ENCODE measurements around the gene GNA12. TPM values are rescaled to one million over a fixed set of nuclear protein-coding genes. Genes with fewer than 3 reads are reported as not detected.

GNA12 gene
- total RNA-seq, 4 donors from 2014 or later: 11.0 to 68.5 (median 20.4) TPM

- Histone ChIP-seq H3K9me3 (no peaks in the 10 kb centered on the region), H3K4me1 (no peaks in the 10 kb centered on the region), H3K27me3 (no peaks in the 10 kb centered on the region), H3K27ac (no peak overlapping the region), H3K4me3 (no peak overlapping the region), H3K36me3 (no peaks in the 10 kb centered on the region)
- TF ChIP-seq, protein P1, sequence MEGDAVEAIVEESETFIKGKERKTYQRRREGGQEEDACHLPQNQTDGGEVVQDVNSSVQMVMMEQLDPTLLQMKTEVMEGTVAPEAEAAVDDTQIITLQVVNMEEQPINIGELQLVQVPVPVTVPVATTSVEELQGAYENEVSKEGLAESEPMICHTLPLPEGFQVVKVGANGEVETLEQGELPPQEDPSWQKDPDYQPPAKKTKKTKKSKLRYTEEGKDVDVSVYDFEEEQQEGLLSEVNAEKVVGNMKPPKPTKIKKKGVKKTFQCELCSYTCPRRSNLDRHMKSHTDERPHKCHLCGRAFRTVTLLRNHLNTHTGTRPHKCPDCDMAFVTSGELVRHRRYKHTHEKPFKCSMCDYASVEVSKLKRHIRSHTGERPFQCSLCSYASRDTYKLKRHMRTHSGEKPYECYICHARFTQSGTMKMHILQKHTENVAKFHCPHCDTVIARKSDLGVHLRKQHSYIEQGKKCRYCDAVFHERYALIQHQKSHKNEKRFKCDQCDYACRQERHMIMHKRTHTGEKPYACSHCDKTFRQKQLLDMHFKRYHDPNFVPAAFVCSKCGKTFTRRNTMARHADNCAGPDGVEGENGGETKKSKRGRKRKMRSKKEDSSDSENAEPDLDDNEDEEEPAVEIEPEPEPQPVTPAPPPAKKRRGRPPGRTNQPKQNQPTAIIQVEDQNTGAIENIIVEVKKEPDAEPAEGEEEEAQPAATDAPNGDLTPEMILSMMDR (IDR thresholded peaks at IDR 0.05): no peak
- TF ChIP-seq POLR2A (IDR thresholded peaks at IDR 0.05): no peak
- DNase-seq: no peak
Measured at GRCh38 chr7:2879354-2879753, 35.2 kb upstream of the GNA12 start.

DNA sequence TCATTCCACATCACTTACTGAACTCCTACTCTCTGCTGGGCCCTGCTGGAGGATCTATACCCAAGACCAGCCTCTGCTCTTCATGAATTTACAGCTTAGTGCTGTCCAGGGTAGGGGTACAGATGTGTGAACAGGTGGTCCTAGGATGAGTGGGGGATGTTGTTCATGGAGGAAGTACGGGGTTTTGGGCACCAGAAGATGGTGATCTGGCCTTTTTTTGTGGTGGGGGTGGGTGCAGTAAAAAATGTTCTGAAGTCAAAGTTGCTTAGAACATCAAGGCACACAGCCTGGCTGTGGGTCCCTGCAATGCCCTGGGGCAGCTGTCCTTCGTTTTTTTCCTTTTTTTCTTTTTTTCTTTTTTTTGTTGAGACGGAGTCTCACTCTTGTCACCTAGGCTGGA is 34.2 kb upstream of the GNA12 start:
- TF ChIP-seq, protein P1 (IDR thresholded peaks at IDR 0.05): no peak
- TF ChIP-seq POLR2A (IDR thresholded peaks at IDR 0.05): no peak
- H3K9me3 ChIP-seq: no peaks in the 10 kb centered on the region
- no peak overlapping the region for H3K27ac ChIP-seq
- no peaks in the 10 kb centered on the region for H3K27me3 ChIP-seq
- H3K36me3 ChIP-seq: no peaks in the 10 kb centered on the region
- H3K4me3 ChIP-seq: no peak overlapping the region
- DNase-seq: no peak
- H3K4me1 ChIP-seq: no peaks in the 10 kb centered on the region

DNA sequence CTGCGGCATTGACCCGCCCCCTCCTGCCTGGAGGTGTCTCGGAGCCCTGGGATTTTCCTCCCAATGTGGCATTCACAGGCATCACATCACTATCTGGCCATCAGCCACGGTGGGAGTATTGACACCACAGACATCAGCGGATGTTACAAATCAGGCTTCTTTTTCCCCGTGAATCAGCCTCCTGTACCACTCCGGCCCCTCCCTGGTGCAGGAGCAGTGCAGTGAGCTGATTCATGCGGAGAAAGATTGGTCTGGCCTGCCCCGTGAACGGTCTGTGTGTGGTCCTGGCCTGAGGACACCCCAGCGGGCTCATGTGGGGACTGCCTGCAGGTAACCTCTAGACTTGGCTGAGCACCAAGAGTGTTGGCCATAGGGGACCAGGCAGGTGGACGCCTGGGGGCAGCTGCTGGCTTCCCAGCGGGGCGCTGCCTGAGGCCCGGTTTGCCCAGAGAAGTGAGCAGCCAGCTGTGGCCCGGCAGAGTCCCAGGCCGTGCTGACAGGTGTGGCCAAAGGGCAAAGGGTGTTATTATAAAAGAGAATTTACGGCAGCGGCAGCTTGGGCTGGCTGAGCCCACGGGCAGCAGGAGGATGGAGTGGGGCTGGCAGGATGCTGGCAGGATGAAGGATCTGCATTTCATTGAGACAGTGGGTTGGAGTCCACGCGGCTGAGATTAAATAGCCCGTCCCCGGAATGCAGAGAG is 32.1 kb upstream of the GNA12 start:
- no peaks in the 10 kb centered on the region for H3K36me3 ChIP-seq

GRCh38 chr7:2873686-2874551 is 29.8 kb upstream of the GNA12 start:
- H3K27ac ChIP-seq: no peak overlapping the region
- no peak for DNase-seq
- H3K4me3 ChIP-seq: no peak overlapping the region
- peaks cover 0 to 8% (median 0%) of the 10 kb centered on the region in 4 donors for H3K4me1 ChIP-seq
- TF ChIP-seq, protein P1 (IDR thresholded peaks at IDR 0.05): no peak
- no peak for TF ChIP-seq POLR2A (IDR thresholded peaks at IDR 0.05)
- no peaks in the 10 kb centered on the region for H3K9me3 ChIP-seq
- no peaks in the 10 kb centered on the region for H3K27me3 ChIP-seq
- no peaks in the 10 kb centered on the region for H3K36me3 ChIP-seq

More for the DNA sequence above, 32.1 kb upstream of the GNA12 start:
- H3K4me1 ChIP-seq: peaks cover 0 to 2% (median 0%) of the 10 kb centered on the region in 4 donors
- TF ChIP-seq, protein P1 (IDR thresholded peaks at IDR 0.05): no peak
- no peak for TF ChIP-seq POLR2A (IDR thresholded peaks at IDR 0.05)
- no peaks in the 10 kb centered on the region for H3K27me3 ChIP-seq
- H3K27ac ChIP-seq: no peak overlapping the region
- H3K4me3 ChIP-seq: no peak overlapping the region
- no peak for DNase-seq
- H3K9me3 ChIP-seq: no peaks in the 10 kb centered on the region

GRCh38 chr7:2873146-2873545 is 29.0 kb upstream of the GNA12 start:
- Histone ChIP-seq H3K9me3 (no peaks in the 10 kb centered on the region), H3K4me3 (no peak overlapping the region), H3K27ac (no peak overlapping the region), H3K27me3 (no peaks in the 10 kb centered on the region), H3K4me1 (peaks cover 0 to 8% (median 0%) of the 10 kb centered on the region in 4 donors), H3K36me3 (no peaks in the 10 kb centered on the region)
- DNase-seq: no peak
- TF ChIP-seq POLR2A (IDR thresholded peaks at IDR 0.05): no peak
- TF ChIP-seq, protein P1 (IDR thresholded peaks at IDR 0.05): no peak
